Measurements from ENCODE around the gene DDR2.

GRCh38 chr1:162716123-162716522, 83.9 kb downstream of the DDR2 start:
- TF ChIP-seq, protein P1, sequence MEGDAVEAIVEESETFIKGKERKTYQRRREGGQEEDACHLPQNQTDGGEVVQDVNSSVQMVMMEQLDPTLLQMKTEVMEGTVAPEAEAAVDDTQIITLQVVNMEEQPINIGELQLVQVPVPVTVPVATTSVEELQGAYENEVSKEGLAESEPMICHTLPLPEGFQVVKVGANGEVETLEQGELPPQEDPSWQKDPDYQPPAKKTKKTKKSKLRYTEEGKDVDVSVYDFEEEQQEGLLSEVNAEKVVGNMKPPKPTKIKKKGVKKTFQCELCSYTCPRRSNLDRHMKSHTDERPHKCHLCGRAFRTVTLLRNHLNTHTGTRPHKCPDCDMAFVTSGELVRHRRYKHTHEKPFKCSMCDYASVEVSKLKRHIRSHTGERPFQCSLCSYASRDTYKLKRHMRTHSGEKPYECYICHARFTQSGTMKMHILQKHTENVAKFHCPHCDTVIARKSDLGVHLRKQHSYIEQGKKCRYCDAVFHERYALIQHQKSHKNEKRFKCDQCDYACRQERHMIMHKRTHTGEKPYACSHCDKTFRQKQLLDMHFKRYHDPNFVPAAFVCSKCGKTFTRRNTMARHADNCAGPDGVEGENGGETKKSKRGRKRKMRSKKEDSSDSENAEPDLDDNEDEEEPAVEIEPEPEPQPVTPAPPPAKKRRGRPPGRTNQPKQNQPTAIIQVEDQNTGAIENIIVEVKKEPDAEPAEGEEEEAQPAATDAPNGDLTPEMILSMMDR (IDR thresholded peaks at IDR 0.05; ENCODE audit: poor library complexity, severe bottlenecking) = no peak
- TF ChIP-seq EZH2 (IDR thresholded peaks at IDR 0.05; ENCODE audit: borderline replicate concordance, insufficient read depth, low read length, poor library complexity, severe bottlenecking) = no peak
- no peak for TF ChIP-seq POLR2AphosphoS5 (IDR thresholded peaks at IDR 0.05)
- TF ChIP-seq REST (IDR thresholded peaks at IDR 0.05; ENCODE audit: borderline replicate concordance) = no peak
- TF ChIP-seq EP300 (conservative IDR thresholded peaks at IDR 0.05; ENCODE audit: poor library complexity, severe bottlenecking) = no peak
